ENCODE data around the gene CELSR2.
A peak's percentile ranks its signal among the peaks of the same experiment; 100 is the strongest.

DNA sequence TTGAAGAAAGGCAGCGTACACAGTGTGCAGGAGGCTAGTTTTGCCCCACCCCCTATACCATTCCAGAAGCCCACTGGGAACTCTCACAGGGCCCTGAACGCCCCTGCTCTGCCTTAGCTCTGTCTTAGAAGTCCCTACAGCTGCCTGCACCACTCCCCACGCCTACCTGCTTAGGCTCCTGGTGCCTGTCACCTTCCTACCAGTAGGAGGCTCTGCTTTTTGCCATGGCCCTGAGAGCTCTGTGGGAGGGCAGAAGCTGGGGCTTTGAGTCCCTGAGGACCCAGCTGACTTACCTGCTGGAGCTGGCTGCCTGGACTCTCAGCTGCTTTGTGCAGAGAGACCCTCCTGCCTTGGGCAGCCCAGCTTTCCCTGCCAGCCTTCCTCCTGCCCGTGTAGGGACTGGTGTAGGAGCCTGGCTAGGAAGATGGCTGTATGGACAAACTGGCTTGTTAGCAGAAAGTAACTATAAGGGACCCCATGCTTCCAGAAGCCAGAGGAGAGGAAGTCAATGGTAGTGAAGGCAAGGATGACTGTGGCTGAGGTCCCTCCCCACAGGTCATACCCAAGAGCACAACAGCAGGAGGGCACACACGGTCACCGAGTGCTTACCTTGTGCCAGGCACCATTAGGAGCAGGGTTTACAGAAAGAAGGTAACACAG lies 9.8 kb upstream of the CELSR2 start:
- TF ChIP-seq, protein P1, sequence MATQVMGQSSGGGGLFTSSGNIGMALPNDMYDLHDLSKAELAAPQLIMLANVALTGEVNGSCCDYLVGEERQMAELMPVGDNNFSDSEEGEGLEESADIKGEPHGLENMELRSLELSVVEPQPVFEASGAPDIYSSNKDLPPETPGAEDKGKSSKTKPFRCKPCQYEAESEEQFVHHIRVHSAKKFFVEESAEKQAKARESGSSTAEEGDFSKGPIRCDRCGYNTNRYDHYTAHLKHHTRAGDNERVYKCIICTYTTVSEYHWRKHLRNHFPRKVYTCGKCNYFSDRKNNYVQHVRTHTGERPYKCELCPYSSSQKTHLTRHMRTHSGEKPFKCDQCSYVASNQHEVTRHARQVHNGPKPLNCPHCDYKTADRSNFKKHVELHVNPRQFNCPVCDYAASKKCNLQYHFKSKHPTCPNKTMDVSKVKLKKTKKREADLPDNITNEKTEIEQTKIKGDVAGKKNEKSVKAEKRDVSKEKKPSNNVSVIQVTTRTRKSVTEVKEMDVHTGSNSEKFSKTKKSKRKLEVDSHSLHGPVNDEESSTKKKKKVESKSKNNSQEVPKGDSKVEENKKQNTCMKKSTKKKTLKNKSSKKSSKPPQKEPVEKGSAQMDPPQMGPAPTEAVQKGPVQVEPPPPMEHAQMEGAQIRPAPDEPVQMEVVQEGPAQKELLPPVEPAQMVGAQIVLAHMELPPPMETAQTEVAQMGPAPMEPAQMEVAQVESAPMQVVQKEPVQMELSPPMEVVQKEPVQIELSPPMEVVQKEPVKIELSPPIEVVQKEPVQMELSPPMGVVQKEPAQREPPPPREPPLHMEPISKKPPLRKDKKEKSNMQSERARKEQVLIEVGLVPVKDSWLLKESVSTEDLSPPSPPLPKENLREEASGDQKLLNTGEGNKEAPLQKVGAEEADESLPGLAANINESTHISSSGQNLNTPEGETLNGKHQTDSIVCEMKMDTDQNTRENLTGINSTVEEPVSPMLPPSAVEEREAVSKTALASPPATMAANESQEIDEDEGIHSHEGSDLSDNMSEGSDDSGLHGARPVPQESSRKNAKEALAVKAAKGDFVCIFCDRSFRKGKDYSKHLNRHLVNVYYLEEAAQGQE (IDR thresholded peaks at IDR 0.05; ENCODE audit: unreplicated experiment), result no peak
- TF ChIP-seq CTCF (conservative IDR thresholded peaks at IDR 0.05; ENCODE audit: low read depth in 2 of 2), result peak; percentile 78 to 81
